Nephron (organoid): ENCODE results near the gene OTOP3.
A peak's percentile ranks its signal among the peaks of the same experiment; 100 is the strongest.
"Not testable (repeated sequence)": the region's sequence is repeated elsewhere in the genome, so short reads cannot be mapped to it uniquely, and the experiment has no call there.

Source experiments
- H3K27ac Mint-ChIP-seq, 3 experiments: 2 replicates each; pipeline ENCODE4 v1.8.0; 2020; ENCODE audit warnings: mixed read lengths in 3 of 3, mild to moderate bottlenecking in 2 of 3, moderate library complexity in 1 of 3
- H3K27me3 Mint-ChIP-seq: 2 replicates; pipeline ENCODE4 v1.8.0; 2021; ENCODE audit warnings: low read depth, mild to moderate bottlenecking, moderate library complexity, mixed read lengths
- H3K36me3 Mint-ChIP-seq: 2 replicates; pipeline ENCODE4 v1.8.0; 2020; ENCODE audit warnings: low read depth, mixed read lengths
- H3K4me1 Mint-ChIP-seq: 2 replicates; pipeline ENCODE4 v1.8.0; 2020; ENCODE audit warnings: mixed read lengths
- H3K4me3 Mint-ChIP-seq, 3 experiments: 2 replicates each; pipeline ENCODE4 v1.8.0; 2020; ENCODE audit warnings: mild to moderate bottlenecking in 3 of 3, mixed read lengths in 3 of 3, moderate library complexity in 2 of 3
- H3K9me3 Mint-ChIP-seq: 2 replicates; pipeline ENCODE4 v1.8.0; 2020; ENCODE audit warnings: mixed read lengths
- TF ChIP-seq, protein P1 (sequence below), 3 experiments: fragments of 200-600 bp; sonication (generic); IDR thresholded peaks; one replicate each; pipeline ENCODE4 v1.5.0; 2021; ENCODE audit warnings: antibody characterized with exemption in 3 of 3; ENCODE audit not compliant: unreplicated experiment in 3 of 3

OTOP3 gene

DNA sequence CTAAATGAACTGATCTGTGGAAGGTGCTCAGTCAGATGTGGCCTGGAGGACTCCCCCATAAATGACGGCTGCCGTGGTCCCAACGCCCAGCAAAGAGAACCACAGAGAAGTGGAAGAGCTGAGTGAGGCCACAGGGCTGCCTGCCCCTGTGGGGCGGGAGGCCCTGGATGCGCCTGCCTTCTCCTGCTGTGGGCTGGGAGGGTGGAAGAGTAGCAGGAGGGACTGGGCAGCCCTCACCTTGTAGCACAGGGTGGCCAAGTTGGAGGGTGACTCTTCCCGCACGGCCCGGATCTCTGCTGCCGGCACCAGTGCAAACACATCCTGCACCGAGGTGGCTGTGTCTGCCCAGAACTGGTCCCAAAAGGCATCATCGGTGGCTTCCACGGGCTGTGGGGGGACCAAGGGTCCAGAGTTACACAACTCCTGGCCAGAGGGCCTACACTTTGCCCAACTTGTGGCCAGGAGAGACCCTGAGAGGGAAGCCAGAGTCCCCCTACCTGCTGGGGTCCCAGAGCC is 28.6 kb downstream of the OTOP3 start:
- Mint-ChIP-seq H3K4me3 (no peak overlapping the region), H3K4me1 (no peaks in the 10 kb centered on the region), H3K9me3 (no peaks in the 10 kb centered on the region), H3K36me3 (no peaks in the 10 kb centered on the region), H3K27me3 (peaks cover 24% of the 10 kb centered on the region), H3K27ac (no peak overlapping the region)
- TF ChIP-seq, protein P1, sequence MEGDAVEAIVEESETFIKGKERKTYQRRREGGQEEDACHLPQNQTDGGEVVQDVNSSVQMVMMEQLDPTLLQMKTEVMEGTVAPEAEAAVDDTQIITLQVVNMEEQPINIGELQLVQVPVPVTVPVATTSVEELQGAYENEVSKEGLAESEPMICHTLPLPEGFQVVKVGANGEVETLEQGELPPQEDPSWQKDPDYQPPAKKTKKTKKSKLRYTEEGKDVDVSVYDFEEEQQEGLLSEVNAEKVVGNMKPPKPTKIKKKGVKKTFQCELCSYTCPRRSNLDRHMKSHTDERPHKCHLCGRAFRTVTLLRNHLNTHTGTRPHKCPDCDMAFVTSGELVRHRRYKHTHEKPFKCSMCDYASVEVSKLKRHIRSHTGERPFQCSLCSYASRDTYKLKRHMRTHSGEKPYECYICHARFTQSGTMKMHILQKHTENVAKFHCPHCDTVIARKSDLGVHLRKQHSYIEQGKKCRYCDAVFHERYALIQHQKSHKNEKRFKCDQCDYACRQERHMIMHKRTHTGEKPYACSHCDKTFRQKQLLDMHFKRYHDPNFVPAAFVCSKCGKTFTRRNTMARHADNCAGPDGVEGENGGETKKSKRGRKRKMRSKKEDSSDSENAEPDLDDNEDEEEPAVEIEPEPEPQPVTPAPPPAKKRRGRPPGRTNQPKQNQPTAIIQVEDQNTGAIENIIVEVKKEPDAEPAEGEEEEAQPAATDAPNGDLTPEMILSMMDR (IDR thresholded peaks at IDR 0.05; ENCODE audit: unreplicated experiment in 3 of 3), result no peak

DNA sequence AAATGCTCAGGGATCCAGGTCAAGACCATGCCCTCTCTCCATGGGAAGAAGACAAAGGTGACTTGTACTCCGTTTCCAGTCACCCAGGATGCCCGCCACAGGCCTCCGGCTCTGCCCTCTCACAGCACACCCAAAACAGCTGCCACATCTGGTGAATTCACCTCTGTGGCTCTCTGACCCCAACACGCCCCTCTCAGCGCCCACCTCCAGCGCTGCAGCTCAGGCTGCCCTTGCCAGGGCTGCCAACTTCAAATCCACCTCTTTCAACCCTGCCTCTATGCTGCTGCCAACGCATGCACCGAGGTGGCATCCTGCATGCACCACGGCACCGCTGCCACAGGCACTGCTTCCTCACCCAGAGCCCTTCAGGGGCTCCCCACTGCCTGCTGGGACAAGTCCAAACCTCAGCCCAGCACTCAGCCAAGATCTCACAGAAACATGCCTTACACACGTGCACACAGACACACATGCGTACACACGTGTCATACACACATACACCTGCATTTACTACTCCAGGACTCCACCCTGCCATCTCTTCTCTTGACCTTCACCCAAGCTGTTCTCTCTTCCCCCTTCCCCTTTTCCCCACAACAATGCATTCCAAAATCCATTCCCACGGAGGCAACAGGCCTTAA is 29.4 kb downstream of the OTOP3 start:
- Mint-ChIP-seq H3K27ac (no peak overlapping the region), H3K4me1 (no peaks in the 10 kb centered on the region), H3K9me3 (no peaks in the 10 kb centered on the region), H3K4me3 (no peak overlapping the region), H3K36me3 (no peaks in the 10 kb centered on the region), H3K27me3 (peaks cover 22% of the 10 kb centered on the region)
- TF ChIP-seq, protein P1 (IDR thresholded peaks at IDR 0.05; ENCODE audit: unreplicated experiment in 3 of 3), result no peak

GRCh38 chr17:74968361-74968780 is 32.7 kb downstream of the OTOP3 start:
- no peak overlapping the region for H3K27ac Mint-ChIP-seq
- peaks cover 6% of the 10 kb centered on the region for H3K4me1 Mint-ChIP-seq
- no peaks in the 10 kb centered on the region for H3K36me3 Mint-ChIP-seq
- no peaks in the 10 kb centered on the region for H3K9me3 Mint-ChIP-seq
- TF ChIP-seq, protein P1 (IDR thresholded peaks at IDR 0.05; ENCODE audit: unreplicated experiment in 3 of 3), result no peak
- no peak overlapping the region for H3K4me3 Mint-ChIP-seq
- H3K27me3 Mint-ChIP-seq, result peaks cover 51% of the 10 kb centered on the region

DNA sequence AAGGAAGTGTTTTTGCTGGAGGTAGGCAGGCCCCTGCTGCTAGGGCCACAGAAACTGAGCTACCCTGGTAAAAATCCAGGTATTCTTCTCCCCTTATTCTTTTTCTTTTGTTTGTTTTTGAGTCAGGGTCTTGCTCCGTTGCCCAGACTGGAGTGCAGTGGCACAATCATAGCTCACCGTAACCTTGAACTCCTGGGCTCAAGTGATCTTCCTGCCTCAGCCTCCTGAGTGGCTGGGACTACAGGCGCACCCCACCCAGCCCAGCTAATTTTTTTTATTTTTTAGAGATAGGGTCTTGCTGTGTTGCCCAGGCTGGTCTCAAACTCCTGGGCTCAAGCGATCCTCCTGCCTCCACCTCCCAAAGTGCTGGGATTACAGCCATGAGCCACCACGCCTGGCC is 33.8 kb downstream of the OTOP3 start:
- not testable (repeated sequence) for H3K9me3 Mint-ChIP-seq, H3K4me1 Mint-ChIP-seq
- H3K27me3 Mint-ChIP-seq, result peaks cover 63% of the 10 kb centered on the region

GRCh38 chr17:74970395-74970794 is 34.7 kb downstream of the OTOP3 start:
- Mint-ChIP-seq H3K4me1 (peaks cover 6% of the 10 kb centered on the region), H3K36me3 (no peaks in the 10 kb centered on the region), H3K27me3 (peaks cover 65% of the 10 kb centered on the region), H3K4me3 (peak overlapping the region; percentile 62 to 74 (median 69)), H3K9me3 (no peaks in the 10 kb centered on the region), H3K27ac (no peak overlapping the region)
- TF ChIP-seq, protein P1 (IDR thresholded peaks at IDR 0.05; ENCODE audit: unreplicated experiment in 3 of 3), result no peak

More for the DNA sequence above, 33.8 kb downstream of the OTOP3 start:
- not testable (repeated sequence) for H3K36me3 Mint-ChIP-seq, H3K27ac Mint-ChIP-seq, H3K4me3 Mint-ChIP-seq

- peaks cover 72% of the 10 kb centered on the region for H3K27me3 Mint-ChIP-seq
- H3K27ac Mint-ChIP-seq, result no peak overlapping the region
- peaks cover 6% of the 10 kb centered on the region for H3K4me1 Mint-ChIP-seq
- no peaks in the 10 kb centered on the region for H3K36me3 Mint-ChIP-seq
- no peaks in the 10 kb centered on the region for H3K9me3 Mint-ChIP-seq
- TF ChIP-seq, protein P1 (IDR thresholded peaks at IDR 0.05; ENCODE audit: unreplicated experiment in 3 of 3), result no peak
- peak overlapping the region; percentile 69 to 74 (median 72) for H3K4me3 Mint-ChIP-seq
Observed at GRCh38 chr17:74971069-74971841, 35.6 kb downstream of the OTOP3 start.
